ENCODE measurements around the gene SULT1C3. TPM values are rescaled to one million over a fixed set of nuclear protein-coding genes. Genes with fewer than 3 reads are reported as not detected.

The SULT1C3 gene
- total RNA-seq, 1 donor, result not detected

- Histone ChIP-seq H3K4me3 (ENCODE audit: low read length) (no peak overlapping the region), H3K4me1 (ENCODE audit: insufficient read depth, low read length) (no peaks in the 10 kb centered on the region), H3K27me3 (ENCODE audit: insufficient read depth, low read length) (no peaks in the 10 kb centered on the region), H3K9me3 (ENCODE audit: low read depth, low read length) (no peaks in the 10 kb centered on the region)
Observed at GRCh38 chr2:108228006-108228405, 11.8 kb upstream of the SULT1C3 start.

- H3K4me3 ChIP-seq (ENCODE audit: low read length), result no peak overlapping the region
- no peaks in the 10 kb centered on the region for H3K27me3 ChIP-seq (ENCODE audit: insufficient read depth, low read length)
- H3K4me1 ChIP-seq (ENCODE audit: insufficient read depth, low read length), result no peaks in the 10 kb centered on the region
- no peaks in the 10 kb centered on the region for H3K9me3 ChIP-seq (ENCODE audit: low read depth, low read length)
Observed at GRCh38 chr2:108228537-108228936, 11.2 kb upstream of the SULT1C3 start.

- Histone ChIP-seq H3K9me3 (ENCODE audit: low read depth, low read length) (peaks cover 4% of the 10 kb centered on the region), H3K4me1 (ENCODE audit: insufficient read depth, low read length) (no peaks in the 10 kb centered on the region), H3K4me3 (ENCODE audit: low read length) (no peak overlapping the region), H3K27me3 (ENCODE audit: insufficient read depth, low read length) (no peaks in the 10 kb centered on the region)
Observed at GRCh38 chr2:108229875-108230274, 9.9 kb upstream of the SULT1C3 start.

GRCh38 chr2:108235577-108235976 is 4.2 kb upstream of the SULT1C3 start:
- Histone ChIP-seq H3K4me3 (ENCODE audit: low read length) (no peak overlapping the region), H3K4me1 (ENCODE audit: insufficient read depth, low read length) (no peaks in the 10 kb centered on the region), H3K9me3 (ENCODE audit: low read depth, low read length) (peaks cover 11% of the 10 kb centered on the region), H3K27me3 (ENCODE audit: insufficient read depth, low read length) (no peaks in the 10 kb centered on the region)

- H3K4me3 ChIP-seq (ENCODE audit: low read length), result no peak overlapping the region
- peaks cover 11% of the 10 kb centered on the region for H3K9me3 ChIP-seq (ENCODE audit: low read depth, low read length)
- H3K4me1 ChIP-seq (ENCODE audit: insufficient read depth, low read length), result no peaks in the 10 kb centered on the region
- H3K27me3 ChIP-seq (ENCODE audit: insufficient read depth, low read length), result no peaks in the 10 kb centered on the region
Observed at GRCh38 chr2:108236676-108237335, 3.0 kb upstream of the SULT1C3 start.

- Histone ChIP-seq H3K4me1 (ENCODE audit: insufficient read depth, low read length) (no peaks in the 10 kb centered on the region), H3K9me3 (ENCODE audit: low read depth, low read length) (peaks cover 6% of the 10 kb centered on the region), H3K27me3 (ENCODE audit: insufficient read depth, low read length) (no peaks in the 10 kb centered on the region)
Observed at GRCh38 chr2:108240966-108241365, 1.2 kb downstream of the SULT1C3 start.

GRCh38 chr2:108243566-108243965 is 3.8 kb downstream of the SULT1C3 start:
- Histone ChIP-seq H3K4me3 (ENCODE audit: low read length) (no peak overlapping the region), H3K27me3 (ENCODE audit: insufficient read depth, low read length) (no peaks in the 10 kb centered on the region), H3K4me1 (ENCODE audit: insufficient read depth, low read length) (no peaks in the 10 kb centered on the region), H3K9me3 (ENCODE audit: low read depth, low read length) (no peaks in the 10 kb centered on the region)

More at GRCh38 chr2:108240966-108241365, 1.2 kb downstream of the SULT1C3 start:
- no peak overlapping the region for H3K4me3 ChIP-seq (ENCODE audit: low read length)

- Histone ChIP-seq H3K4me3 (ENCODE audit: low read length) (no peak overlapping the region), H3K4me1 (ENCODE audit: insufficient read depth, low read length) (no peaks in the 10 kb centered on the region), H3K27me3 (ENCODE audit: insufficient read depth, low read length) (no peaks in the 10 kb centered on the region), H3K9me3 (ENCODE audit: low read depth, low read length) (no peaks in the 10 kb centered on the region)
Observed at GRCh38 chr2:108244667-108245414, 5.1 kb downstream of the SULT1C3 start.

- Histone ChIP-seq H3K27me3 (ENCODE audit: insufficient read depth, low read length) (no peaks in the 10 kb centered on the region), H3K4me1 (ENCODE audit: insufficient read depth, low read length) (no peaks in the 10 kb centered on the region), H3K4me3 (ENCODE audit: low read length) (no peak overlapping the region), H3K9me3 (ENCODE audit: low read depth, low read length) (no peaks in the 10 kb centered on the region)
Observed at GRCh38 chr2:108253106-108253505, 13.3 kb downstream of the SULT1C3 start.

- Histone ChIP-seq H3K4me1 (ENCODE audit: insufficient read depth, low read length) (no peaks in the 10 kb centered on the region), H3K27me3 (ENCODE audit: insufficient read depth, low read length) (no peaks in the 10 kb centered on the region), H3K9me3 (ENCODE audit: low read depth, low read length) (no peaks in the 10 kb centered on the region), H3K4me3 (ENCODE audit: low read length) (no peak overlapping the region)
Observed at GRCh38 chr2:108257757-108258331, 18.1 kb downstream of the SULT1C3 start.

GRCh38 chr2:108260773-108261172 is 21.0 kb downstream of the SULT1C3 start:
- no peak overlapping the region for H3K4me3 ChIP-seq (ENCODE audit: low read length)
- no peaks in the 10 kb centered on the region for H3K9me3 ChIP-seq (ENCODE audit: low read depth, low read length)
- H3K27me3 ChIP-seq (ENCODE audit: insufficient read depth, low read length), result no peaks in the 10 kb centered on the region
- H3K4me1 ChIP-seq (ENCODE audit: insufficient read depth, low read length), result no peaks in the 10 kb centered on the region

- H3K4me3 ChIP-seq (ENCODE audit: low read length), result no peak overlapping the region
- H3K4me1 ChIP-seq (ENCODE audit: insufficient read depth, low read length), result no peaks in the 10 kb centered on the region
- H3K9me3 ChIP-seq (ENCODE audit: low read depth, low read length), result no peaks in the 10 kb centered on the region
- H3K27me3 ChIP-seq (ENCODE audit: insufficient read depth, low read length), result no peaks in the 10 kb centered on the region
Observed at GRCh38 chr2:108262036-108262435, 22.3 kb downstream of the SULT1C3 start.

- Histone ChIP-seq H3K9me3 (ENCODE audit: low read depth, low read length) (no peaks in the 10 kb centered on the region), H3K4me3 (ENCODE audit: low read length) (no peak overlapping the region), H3K4me1 (ENCODE audit: insufficient read depth, low read length) (no peaks in the 10 kb centered on the region), H3K27me3 (ENCODE audit: insufficient read depth, low read length) (no peaks in the 10 kb centered on the region)
Observed at GRCh38 chr2:108263401-108263800, 23.6 kb downstream of the SULT1C3 start.

- Histone ChIP-seq H3K9me3 (ENCODE audit: low read depth, low read length) (no peaks in the 10 kb centered on the region), H3K4me3 (ENCODE audit: low read length) (no peak overlapping the region), H3K4me1 (ENCODE audit: insufficient read depth, low read length) (no peaks in the 10 kb centered on the region), H3K27me3 (ENCODE audit: insufficient read depth, low read length) (no peaks in the 10 kb centered on the region)
Observed at GRCh38 chr2:108266218-108266617, 26.4 kb downstream of the SULT1C3 start.

GRCh38 chr2:108267101-108267500 is 27.3 kb downstream of the SULT1C3 start:
- Histone ChIP-seq H3K9me3 (ENCODE audit: low read depth, low read length) (no peaks in the 10 kb centered on the region), H3K4me3 (ENCODE audit: low read length) (no peak overlapping the region), H3K4me1 (ENCODE audit: insufficient read depth, low read length) (no peaks in the 10 kb centered on the region), H3K27me3 (ENCODE audit: insufficient read depth, low read length) (no peaks in the 10 kb centered on the region)
